A673 (cell line): ENCODE results near the gene MSI2. TPM values are rescaled to one million over a fixed set of nuclear protein-coding genes. Genes with fewer than 3 reads are reported as not detected.

Experiments
- BruUV-seq: library from RNA; stranded (reverse); fragments of 400-500 nt; replicated peaks from 2 replicates; lab custom pipeline; 2021; lab: Mats Ljungman, UMichigan
- CTCF ChIA-PET: fragments of 300-600 bp; sonication (Branson Sonifier 250); formaldehyde crosslinking; loops from one replicate; lab custom pipeline; 2022; ENCODE audit warnings: antibody characterized with exemption; lab: Charles Lee
- POLR2A ChIA-PET: fragments of 300-600 bp; sonication (Branson Sonifier 250); formaldehyde crosslinking; loops from one replicate; lab custom pipeline; 2022; ENCODE audit warnings: antibody characterized with exemption; ENCODE audit not compliant: low non-redundant PET; lab: Charles Lee
- DNase-seq: peaks from one replicate; pipeline ENCODE4 v3.0.0-alpha.2; 2015; ENCODE audit warnings: low spot score
- H3K27ac ChIP-seq: fragments of 200-600 bp; sonication (generic); 2 replicates; pipeline ENCODE4 v1.5.1; 2016; ENCODE audit warnings: mixed run types, low read depth, mild to moderate bottlenecking, mixed read lengths, antibody characterized with exemption, low read length; ENCODE audit not compliant: poor library complexity, severe bottlenecking
- H3K27me3 ChIP-seq: fragments of 200-600 bp; sonication (generic); replicated peaks from 2 replicates; pipeline ENCODE4 v1.6.1; 2017; ENCODE audit warnings: mixed run types, low read depth, mild to moderate bottlenecking, mixed read lengths, antibody characterized with exemption, low read length; ENCODE audit not compliant: insufficient read depth, poor library complexity
- H3K36me3 ChIP-seq: fragments of 200-600 bp; sonication (generic); 2 replicates; pipeline ENCODE4 v1.6.1; 2016; ENCODE audit warnings: mixed run types, mild to moderate bottlenecking, mixed read lengths, antibody characterized with exemption, low read length; ENCODE audit not compliant: insufficient read depth, poor library complexity, severe bottlenecking
- H3K4me1 ChIP-seq: fragments of 200-600 bp; sonication (generic); 2 replicates; pipeline ENCODE4 v1.6.1; 2017; ENCODE audit warnings: mixed run types, mild to moderate bottlenecking, mixed read lengths, antibody characterized with exemption, low read length; ENCODE audit not compliant: insufficient read depth, poor library complexity, severe bottlenecking
- H3K4me3 ChIP-seq: fragments of 200-600 bp; sonication (generic); 2 replicates; pipeline ENCODE4 v1.5.1; 2016; ENCODE audit warnings: low read depth, mixed run types, mild to moderate bottlenecking, mixed read lengths, low read length; ENCODE audit not compliant: poor library complexity, severe bottlenecking
- H3K9me3 ChIP-seq: fragments of 200-600 bp; sonication (generic); 2 replicates; pipeline ENCODE4 v1.6.1; 2016; ENCODE audit warnings: mixed run types, low read depth, mild to moderate bottlenecking, mixed read lengths, antibody characterized with exemption, low read length; ENCODE audit not compliant: poor library complexity, severe bottlenecking
- CTCF ChIP-seq: fragments of 300-800, 200-600 bp; sonication (generic); conservative IDR thresholded peaks from 2 replicates; pipeline ENCODE4 v1.5.1; 2017; ENCODE audit warnings: low read depth, mild to moderate bottlenecking, antibody characterized with exemption, low read length, moderate library complexity, mixed read lengths
- EZH2 ChIP-seq: fragments of 200-600 bp; sonication (generic); IDR thresholded peaks from 2 replicates; pipeline ENCODE4 v1.6.1; 2017; ENCODE audit warnings: borderline replicate concordance, low read depth, mild to moderate bottlenecking, mixed read lengths, antibody characterized with exemption, low read length; ENCODE audit not compliant: poor library complexity, severe bottlenecking
- intact Hi-C: fragments of 100-400 bp; cut with micrococcal nuclease; formaldehyde crosslinking; loops from one replicate; pipeline ENCODE4 v1.10.0; 2022; ENCODE audit not compliant: unreplicated experiment
- total RNA-seq: library from RNA; stranded (reverse); gene quantifications from 2 replicates; pipeline ENCODE4 v1.2.3, GENCODE V29; 2021

The MSI2 gene
- total RNA-seq, 1 experiment from 2014 or later, result 108 TPM

DNA sequence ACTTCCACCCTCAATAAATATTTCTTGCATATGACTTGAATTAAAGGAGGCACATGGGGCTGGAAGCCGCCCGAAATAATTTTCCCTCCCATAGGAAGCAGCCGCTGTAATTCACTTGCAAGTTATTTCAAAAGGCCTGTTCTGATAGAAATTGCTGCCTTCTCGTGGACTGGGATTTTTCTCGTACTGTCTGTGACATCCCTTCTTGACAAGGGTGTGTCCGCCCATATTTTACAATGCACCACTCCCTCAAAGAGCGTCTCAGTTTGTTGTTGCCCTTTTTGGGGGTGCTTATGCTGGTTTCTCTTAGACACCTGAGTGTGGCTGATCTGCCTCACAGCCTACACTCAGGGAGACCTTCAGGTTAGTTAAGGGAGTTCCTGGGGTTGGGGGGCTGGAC, 160.0 kb downstream of the MSI2 start:
- Histone ChIP-seq H3K9me3 (no peaks in the 10 kb centered on the region), H3K4me1 (peaks cover 52% of the 10 kb centered on the region), H3K4me3 (no peak overlapping the region), H3K27ac (peak overlapping the region; percentile 80), H3K27me3 (no peaks in the 10 kb centered on the region), H3K36me3 (no peaks in the 10 kb centered on the region)
- intact Hi-C loops, result no loop called here
- CTCF ChIA-PET, result no interaction called here
- POLR2A ChIA-PET, result no interaction called here
- DNase-seq, result no peak
- no TSS peak for BruUV-seq
- no peak for TF ChIP-seq CTCF

GRCh38 chr17:57417956-57418355, 161.6 kb downstream of the MSI2 start:
- POLR2A ChIA-PET, result no interaction called here
- no peak overlapping the region for H3K4me3 ChIP-seq
- H3K4me1 ChIP-seq, result peaks cover 58% of the 10 kb centered on the region
- H3K27me3 ChIP-seq, result no peaks in the 10 kb centered on the region
- DNase-seq, result no peak
- no peaks in the 10 kb centered on the region for H3K9me3 ChIP-seq
- intact Hi-C loops, result no loop called here
- no peak overlapping the region for H3K27ac ChIP-seq
- BruUV-seq, result no TSS peak
- TF ChIP-seq EZH2, result no peak
- no peak for TF ChIP-seq CTCF
- H3K36me3 ChIP-seq, result no peaks in the 10 kb centered on the region
- CTCF ChIA-PET, result no interaction called here

GRCh38 chr17:57418463-57419246, 162.3 kb downstream of the MSI2 start:
- BruUV-seq, result no TSS peak
- CTCF ChIA-PET, result no interaction called here

More at GRCh38 chr17:57418463-57419246, 162.3 kb downstream of the MSI2 start:
- Histone ChIP-seq H3K27me3 (no peaks in the 10 kb centered on the region), H3K36me3 (no peaks in the 10 kb centered on the region), H3K27ac (no peak overlapping the region), H3K9me3 (no peaks in the 10 kb centered on the region), H3K4me3 (no peak overlapping the region), H3K4me1 (peaks cover 61% of the 10 kb centered on the region)
- POLR2A ChIA-PET, result no interaction called here
- DNase-seq, result no peak
- intact Hi-C loops, result no loop called here
- TF ChIP-seq EZH2 (no peak), CTCF (no peak)
